ENCODE results near the gene VPS45.

Gene VPS45

GRCh38 chr1:150194381-150195031 lies 126.9 kb downstream of the VPS45 start:
- no peak for DNase-seq (ENCODE audit: low spot score)
